Spinal cord (tissue), 10 donors: ENCODE results near the gene KIAA0232. TPM values are rescaled to one million over a fixed set of nuclear protein-coding genes. Genes with fewer than 3 reads are reported as not detected.
"Not testable (repeated sequence)": the region's sequence is repeated elsewhere in the genome, so short reads cannot be mapped to it uniquely, and the experiment has no call there.

Experiments used
- DNase-seq, 6 donors: peaks; one replicate each; pipeline versions ENCODE4 v3.0.0 to v3.0.0-alpha.2; 2013 to 2015; ENCODE audit warnings: low spot score in 6 of 6, low read depth in 4 of 6
- H3K27ac ChIP-seq: one replicate; pipeline ENCODE4 v1.5.1; 2013; ENCODE audit warnings: low read depth, low read length, control low read depth
- H3K27me3 ChIP-seq: one replicate; pipeline ENCODE4 v1.6.1; 2013; ENCODE audit warnings: low read length; ENCODE audit not compliant: control insufficient read depth, insufficient read depth
- H3K36me3 ChIP-seq: one replicate; pipeline ENCODE4 v1.6.1; 2013; ENCODE audit warnings: low read length; ENCODE audit not compliant: control insufficient read depth, insufficient read depth
- H3K4me1 ChIP-seq: one replicate; pipeline ENCODE4 v1.6.1; 2013; ENCODE audit warnings: low read length; ENCODE audit not compliant: control insufficient read depth, insufficient read depth
- H3K4me3 ChIP-seq: one replicate; pipeline ENCODE4 v1.5.1; 2013; ENCODE audit warnings: low read depth, low read length, control low read depth
- H3K9me3 ChIP-seq: one replicate; pipeline ENCODE4 v1.6.1; 2013; ENCODE audit warnings: low read length; ENCODE audit not compliant: control insufficient read depth, insufficient read depth
- WGBS: methylation state at CpG from one replicate; pipeline ENCODE4 v1.1.5; 2013; ENCODE audit warnings: missing lambda C conversion rate; ENCODE audit not compliant: insufficient coverage; 5-methylcytosine and 5-hydroxymethylcytosine counted together
- polyA plus RNA-seq, 2 donors: library from polyadenylated mRNA; unstranded; fragments of 120-200 nt; gene quantifications; one replicate each; pipeline ENCODE4 v1.2.1, GENCODE V29; 2013; ENCODE audit not compliant: insufficient read length in 2 of 2
- total RNA-seq, 2 donors: library from RNA; depleted of rRNA in 1 of 2; stranded (reverse); fragments of 120-200 nt in 1 of 2; fragments of >200 nt in 1 of 2; gene quantifications; one replicate each; pipeline versions ENCODE4 v1.2.3 to v1.2.4, GENCODE V29; 2013 to 2014
- donor health status: healthy.

The KIAA0232 gene
- total and polyA plus RNA-seq, 4 donors: 34.8 to 59.9 (median 45.7) TPM

DNA sequence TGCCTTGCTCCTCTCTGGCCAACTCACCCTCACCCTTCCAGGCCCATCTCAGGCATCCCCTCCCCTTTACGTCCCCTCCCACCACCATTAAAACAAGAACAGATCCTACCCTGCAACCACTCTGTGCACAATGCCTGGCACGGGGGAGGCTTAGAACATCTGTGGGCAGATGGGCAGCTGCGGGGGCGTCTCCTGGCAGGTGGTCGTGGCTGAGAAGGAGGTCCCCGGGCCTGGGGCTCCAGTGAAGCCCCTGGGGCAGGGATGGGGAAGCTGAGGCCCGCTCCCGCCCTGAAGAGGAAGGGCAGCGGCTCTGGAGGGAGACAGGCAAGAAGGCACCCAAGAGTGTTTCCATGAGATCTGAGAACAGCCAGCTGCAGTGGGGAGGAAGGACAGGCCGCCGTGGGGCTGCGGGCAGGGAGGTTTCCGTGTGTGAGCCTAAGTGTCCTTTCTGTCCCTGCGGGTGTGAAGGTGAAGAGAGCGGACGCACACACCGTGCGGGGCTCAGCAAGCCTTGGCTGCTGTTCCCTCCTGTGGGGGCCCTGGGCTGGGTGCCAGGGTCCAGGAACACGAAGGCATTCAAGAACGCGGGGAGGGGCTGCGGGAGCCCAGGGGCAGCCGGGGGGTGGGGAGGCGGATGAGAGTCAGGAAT, 119.3 kb downstream of the KIAA0232 start:
- WGBS: 47% methylated on average over 22 of the region's 24 CpGs
- H3K4me1 ChIP-seq: peaks cover 40% of the 10 kb centered on the region

DNA sequence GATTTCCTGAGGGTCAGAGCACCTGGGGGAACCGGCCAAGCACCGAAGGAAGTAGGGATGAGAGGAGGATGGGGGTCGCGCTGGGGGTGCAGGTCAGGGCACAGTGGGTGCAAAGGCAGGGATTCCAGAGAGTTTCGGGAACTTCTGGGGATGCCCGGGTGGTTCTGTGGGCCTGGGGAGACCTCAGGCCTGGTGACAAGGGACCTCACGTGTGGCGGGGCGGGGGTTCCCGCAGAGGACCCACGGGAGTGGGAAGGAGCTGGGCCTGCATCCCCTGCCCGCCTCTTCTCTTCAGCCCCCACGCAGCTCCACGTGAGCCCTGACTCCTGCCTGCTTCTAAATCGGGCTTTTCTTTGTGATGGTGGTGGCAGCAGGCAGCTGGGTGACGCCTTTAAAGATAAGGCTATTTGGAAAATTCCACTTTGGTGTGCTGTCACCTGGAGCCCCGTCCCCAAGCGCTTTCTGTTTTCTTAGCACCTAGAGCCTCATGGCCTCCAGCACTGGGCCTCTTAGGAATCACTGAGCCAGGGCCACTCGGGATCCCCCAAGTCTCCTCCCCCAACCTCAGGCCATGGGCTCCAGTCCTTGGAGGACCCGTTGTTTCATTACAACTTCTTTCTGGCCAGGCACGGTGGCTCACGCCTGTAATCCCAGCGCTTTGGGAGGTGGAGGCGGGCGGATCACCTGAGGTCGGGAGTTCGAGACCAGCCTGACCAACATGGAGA, 120.0 kb downstream of the KIAA0232 start:
- no peaks in the 10 kb centered on the region for H3K36me3 ChIP-seq
- no peak overlapping the region for H3K4me3 ChIP-seq

More for the DNA sequence above, 119.3 kb downstream of the KIAA0232 start:
- no peak overlapping the region for H3K27ac ChIP-seq
- H3K36me3 ChIP-seq: no peaks in the 10 kb centered on the region
- DNase-seq: no peak
- no peaks in the 10 kb centered on the region for H3K27me3 ChIP-seq
- no peak overlapping the region for H3K4me3 ChIP-seq
- no peaks in the 10 kb centered on the region for H3K9me3 ChIP-seq

DNA sequence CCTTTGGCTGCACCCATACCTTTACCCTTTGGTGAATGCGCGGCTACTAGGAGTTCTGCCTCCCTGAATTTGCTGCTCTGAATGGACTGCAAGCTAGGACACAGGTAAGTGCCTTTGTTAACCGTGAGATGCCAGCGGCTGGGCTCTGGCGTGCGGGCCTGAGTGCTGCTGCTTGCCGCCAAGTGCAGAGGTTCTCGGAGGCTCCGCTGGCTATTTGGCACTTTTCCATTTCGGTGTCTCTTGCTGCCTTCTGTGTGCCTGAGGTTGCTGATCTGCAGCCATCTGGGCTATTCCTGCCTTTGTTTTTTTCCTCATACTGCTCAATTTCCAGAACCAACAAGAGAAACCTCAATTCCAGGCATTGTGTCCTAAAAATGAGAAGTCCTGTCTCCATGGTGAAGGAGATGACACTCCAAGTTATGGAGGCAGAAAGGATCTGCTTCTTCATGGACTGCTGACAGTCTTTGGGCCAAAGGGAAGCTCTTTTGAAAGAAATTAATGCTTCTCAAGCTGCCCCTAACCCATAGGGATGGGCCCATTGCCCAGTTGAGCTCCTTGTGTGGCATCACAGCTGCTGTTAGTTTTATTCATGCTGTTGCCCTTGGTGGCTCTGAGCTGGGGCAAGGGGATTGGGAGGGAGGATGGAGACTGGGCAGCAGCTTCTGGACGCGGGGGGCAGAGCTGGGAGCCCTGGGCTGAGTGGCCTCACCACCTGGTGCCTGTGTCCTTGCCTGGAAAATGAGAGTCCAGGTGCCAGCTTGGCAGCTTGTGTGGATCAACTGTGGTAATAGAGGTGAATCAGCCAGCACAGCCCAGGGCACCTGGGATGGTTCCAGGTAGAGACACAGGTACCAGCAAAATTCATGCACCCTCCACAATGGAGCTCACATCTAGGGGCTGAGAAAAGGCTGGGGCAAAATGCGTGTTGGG, 123.3 kb downstream of the KIAA0232 start:
- no peaks in the 10 kb centered on the region for H3K27me3 ChIP-seq
- H3K4me1 ChIP-seq: peaks cover 70% of the 10 kb centered on the region
- no peak overlapping the region for H3K4me3 ChIP-seq
- H3K36me3 ChIP-seq: no peaks in the 10 kb centered on the region
- peak in 3 of 6 donors; percentile 67 to 88 (median 80) for DNase-seq
- 46% methylated on average over 13 of the region's 13 CpGs for WGBS
- H3K9me3 ChIP-seq: no peaks in the 10 kb centered on the region
- H3K27ac ChIP-seq: peak overlapping the region; percentile 33

More for the DNA sequence above, 120.0 kb downstream of the KIAA0232 start:
- peaks cover 47% of the 10 kb centered on the region for H3K4me1 ChIP-seq
- no peaks in the 10 kb centered on the region for H3K27me3 ChIP-seq
- WGBS: 78% methylated on average over 19 of the region's 27 CpGs
- no peak overlapping the region for H3K27ac ChIP-seq
- no peaks in the 10 kb centered on the region for H3K9me3 ChIP-seq
- DNase-seq: no peak

DNA sequence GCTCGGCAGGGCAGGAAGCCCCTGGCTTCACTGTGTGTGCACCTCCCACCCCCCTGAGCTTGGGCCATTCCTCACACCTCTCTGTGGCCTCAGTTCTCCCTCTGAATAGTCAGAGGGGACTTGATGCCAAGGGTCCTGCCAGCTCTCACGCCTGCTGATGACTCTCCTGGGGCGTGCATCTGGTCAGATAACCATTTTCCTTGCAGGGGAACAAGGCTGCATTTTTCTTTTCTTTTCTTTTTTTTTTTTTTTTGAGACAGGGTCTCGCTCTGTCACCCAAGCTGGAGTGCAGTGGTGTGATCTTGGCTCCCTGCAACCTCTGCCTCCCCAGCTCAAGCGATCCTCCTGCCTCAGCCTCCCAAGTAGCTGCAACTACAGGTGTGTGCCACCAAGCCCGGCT, 124.0 kb downstream of the KIAA0232 start:
- not testable (repeated sequence) for H3K4me3 ChIP-seq
- peak overlapping the region; percentile 33 for H3K27ac ChIP-seq
- 73% methylated on average over 4 of the region's 6 CpGs for WGBS

DNA sequence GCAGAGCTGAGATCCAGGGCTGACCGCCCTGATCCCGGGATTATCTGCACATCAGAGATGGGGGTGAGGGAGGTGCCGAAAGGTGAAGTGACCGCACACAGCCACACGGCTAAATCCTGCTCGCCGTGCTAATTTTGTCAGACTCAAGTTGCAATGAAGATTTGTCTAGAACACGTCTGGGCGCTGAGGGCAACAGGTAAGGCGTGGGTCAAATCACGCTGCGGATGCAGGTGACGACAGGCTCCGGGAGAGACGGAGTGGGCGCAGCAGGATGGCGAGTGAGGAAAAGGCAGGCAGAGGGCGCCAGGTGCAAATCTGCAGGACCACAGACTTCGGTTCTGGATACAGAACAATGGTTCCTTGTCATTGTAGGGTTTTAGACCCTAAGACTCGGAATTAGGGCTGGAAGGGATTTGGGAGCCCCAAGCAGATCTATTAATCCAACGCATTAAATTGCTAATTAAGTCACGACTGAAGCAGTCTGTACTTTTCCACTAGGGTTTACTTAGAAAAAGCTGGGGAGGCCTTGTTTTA, 125.2 kb downstream of the KIAA0232 start:
- Histone ChIP-seq H3K4me3 (no peak overlapping the region), H3K27ac (no peak overlapping the region), H3K27me3 (no peaks in the 10 kb centered on the region), H3K4me1 (peaks cover 68% of the 10 kb centered on the region), H3K36me3 (no peaks in the 10 kb centered on the region), H3K9me3 (no peaks in the 10 kb centered on the region)
- peak in 1 of 6 donors; percentile 81 for DNase-seq
- WGBS: 35% methylated on average over 19 of the region's 22 CpGs

More for the DNA sequence above, 124.0 kb downstream of the KIAA0232 start:
- peaks cover 72% of the 10 kb centered on the region for H3K4me1 ChIP-seq
- H3K9me3 ChIP-seq, DNase-seq, H3K36me3 ChIP-seq, H3K27me3 ChIP-seq: not testable (repeated sequence)

DNA sequence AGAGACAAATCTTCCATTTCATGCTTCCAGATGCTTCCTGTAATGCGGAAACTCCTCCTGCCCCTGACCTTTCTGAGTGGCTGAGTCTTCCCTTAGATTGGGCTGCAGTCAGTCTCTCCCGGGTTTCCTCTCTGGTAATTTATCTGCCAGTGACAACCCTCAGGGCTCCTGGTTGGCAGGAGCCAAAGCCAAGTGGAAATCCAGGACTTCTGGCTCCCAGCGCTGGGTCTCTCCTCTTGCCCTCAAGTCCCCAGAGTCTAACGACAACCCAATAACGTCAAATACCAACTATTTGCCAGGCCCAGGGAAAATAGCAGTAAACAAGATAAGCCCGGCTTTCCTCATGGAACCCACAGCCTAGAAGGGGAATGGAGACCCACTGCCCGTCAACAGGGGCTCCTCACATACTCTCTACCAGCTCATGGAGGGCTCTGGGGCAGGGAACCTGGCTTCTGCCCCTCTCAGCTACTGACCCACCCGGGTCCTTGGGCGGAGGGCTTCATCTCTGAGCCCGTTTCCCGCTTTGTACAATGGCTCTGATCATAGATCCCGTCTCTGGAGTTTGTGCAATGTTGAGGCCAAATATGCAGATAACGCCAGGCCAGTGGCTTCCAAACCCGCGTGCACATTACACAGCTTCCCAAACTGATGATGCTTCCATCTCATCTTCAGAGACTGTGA, 126.0 kb downstream of the KIAA0232 start:
- Histone ChIP-seq H3K27me3 (no peaks in the 10 kb centered on the region), H3K9me3 (no peaks in the 10 kb centered on the region), H3K27ac (peak overlapping the region; percentile 94), H3K36me3 (no peaks in the 10 kb centered on the region), H3K4me3 (peak overlapping the region; percentile 75), H3K4me1 (peaks cover 69% of the 10 kb centered on the region)
- WGBS: 19% methylated on average over 15 of the region's 15 CpGs
- no peak for DNase-seq

DNA sequence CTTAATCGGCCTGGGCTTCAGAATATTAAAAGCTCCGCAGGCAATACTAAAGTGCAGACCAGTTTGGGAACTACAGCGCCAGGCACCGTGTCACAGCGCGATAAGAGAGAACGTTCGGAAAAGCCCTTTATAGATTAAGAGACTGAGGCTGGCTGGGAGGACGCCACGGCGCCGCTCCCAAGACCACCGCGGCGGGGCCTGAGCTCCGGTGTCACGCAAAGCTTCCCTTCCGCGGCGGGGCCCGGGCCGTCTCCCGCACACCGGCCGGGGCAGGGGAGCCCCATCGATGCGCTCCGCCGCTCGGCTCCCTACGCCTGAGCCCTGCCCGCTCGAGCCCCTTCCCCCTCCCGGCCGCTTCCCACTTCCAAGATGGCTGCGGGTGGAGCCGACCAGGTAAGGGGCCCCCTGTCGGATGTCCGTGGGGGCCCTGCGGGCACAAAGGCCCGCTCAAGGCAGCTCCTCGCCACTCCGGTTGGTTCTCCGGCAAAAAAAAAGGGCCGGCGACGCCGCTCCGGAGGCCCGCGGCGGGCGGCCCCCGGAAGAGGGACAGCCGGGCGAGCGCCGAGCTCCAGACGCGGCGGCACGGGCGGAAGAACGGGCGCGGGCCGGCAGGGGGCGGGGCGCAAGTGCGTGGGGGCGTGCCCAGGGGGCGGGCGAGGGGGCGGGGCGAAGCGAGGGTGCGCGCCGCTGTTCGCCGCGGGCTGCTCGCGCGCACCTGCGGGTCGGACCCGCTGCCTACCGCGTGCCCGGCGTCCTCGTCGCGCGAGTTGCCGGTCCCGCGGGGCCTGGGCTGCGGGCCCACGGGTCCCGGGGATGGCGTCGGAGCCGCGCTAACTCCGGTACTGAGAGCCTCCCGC, 126.8 kb downstream of the KIAA0232 start, which contains the start of gene TBC1D14:
TSS of gene TBC1D14 (plus strand) at position 714 of the 857 bp plus-strand sequence. CDS start 13,564 bp downstream, outside the sequence.
- no peaks in the 10 kb centered on the region for H3K36me3 ChIP-seq
- H3K4me1 ChIP-seq: peaks cover 72% of the 10 kb centered on the region
- peak in 5 of 6 donors; percentile 79 to 97 (median 87) for DNase-seq
- no peaks in the 10 kb centered on the region for H3K9me3 ChIP-seq
- WGBS: under 1% methylated on average over 104 of the region's 108 CpGs
- H3K27ac ChIP-seq: peak within 1 kb of the TSS; percentile 94
- no peaks in the 10 kb centered on the region for H3K27me3 ChIP-seq
- H3K4me3 ChIP-seq: peak within 1 kb of the TSS; percentile 75

DNA sequence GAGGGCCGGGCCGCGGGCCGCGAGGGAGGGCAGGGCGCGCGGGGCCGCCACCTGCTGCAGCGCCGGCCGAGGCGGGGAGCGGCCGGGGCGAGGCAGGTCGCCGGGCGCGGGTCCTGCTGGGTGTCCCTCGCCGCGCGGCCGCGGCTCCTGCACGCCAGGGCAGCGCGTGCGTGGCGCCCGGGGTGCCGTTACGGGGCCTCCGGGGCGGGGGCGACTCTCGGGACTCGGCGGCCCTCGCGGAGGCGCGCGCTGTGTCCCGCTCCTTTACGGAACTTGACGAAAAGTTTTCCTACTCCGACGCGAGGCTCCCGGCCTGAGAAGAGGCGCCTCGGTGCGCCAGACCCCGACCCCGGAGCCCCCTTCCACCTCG, 127.4 kb downstream of the KIAA0232 start:
- Histone ChIP-seq H3K9me3 (no peaks in the 10 kb centered on the region), H3K4me1 (peaks cover 68% of the 10 kb centered on the region), H3K36me3 (no peaks in the 10 kb centered on the region), H3K4me3 (peak overlapping the region; percentile 65), H3K27ac (peak overlapping the region; percentile 47), H3K27me3 (no peaks in the 10 kb centered on the region)
- WGBS: 0% methylated on average over 58 of the region's 58 CpGs
- no peak for DNase-seq
